ENCODE data around the gene PSAPL1.

PSAPL1 gene

GRCh38 chr4:7398104-7398423, 36.7 kb downstream of the PSAPL1 start:
- TF ChIP-seq, protein P1, sequence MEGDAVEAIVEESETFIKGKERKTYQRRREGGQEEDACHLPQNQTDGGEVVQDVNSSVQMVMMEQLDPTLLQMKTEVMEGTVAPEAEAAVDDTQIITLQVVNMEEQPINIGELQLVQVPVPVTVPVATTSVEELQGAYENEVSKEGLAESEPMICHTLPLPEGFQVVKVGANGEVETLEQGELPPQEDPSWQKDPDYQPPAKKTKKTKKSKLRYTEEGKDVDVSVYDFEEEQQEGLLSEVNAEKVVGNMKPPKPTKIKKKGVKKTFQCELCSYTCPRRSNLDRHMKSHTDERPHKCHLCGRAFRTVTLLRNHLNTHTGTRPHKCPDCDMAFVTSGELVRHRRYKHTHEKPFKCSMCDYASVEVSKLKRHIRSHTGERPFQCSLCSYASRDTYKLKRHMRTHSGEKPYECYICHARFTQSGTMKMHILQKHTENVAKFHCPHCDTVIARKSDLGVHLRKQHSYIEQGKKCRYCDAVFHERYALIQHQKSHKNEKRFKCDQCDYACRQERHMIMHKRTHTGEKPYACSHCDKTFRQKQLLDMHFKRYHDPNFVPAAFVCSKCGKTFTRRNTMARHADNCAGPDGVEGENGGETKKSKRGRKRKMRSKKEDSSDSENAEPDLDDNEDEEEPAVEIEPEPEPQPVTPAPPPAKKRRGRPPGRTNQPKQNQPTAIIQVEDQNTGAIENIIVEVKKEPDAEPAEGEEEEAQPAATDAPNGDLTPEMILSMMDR (IDR thresholded peaks at IDR 0.05; ENCODE audit: low read depth, low read length) = no peak
- DNase-seq (ENCODE audit: low read depth in 2 of 2) = peak; percentile 5 to 14
- no peak overlapping the region for H3K4me3 ChIP-seq (replicated peaks in 1 of 2; ENCODE audit: low read depth in 2 of 2, low read length in 2 of 2)

- no peak for DNase-seq (ENCODE audit: low read depth in 2 of 2)
- TF ChIP-seq, protein P1 (IDR thresholded peaks at IDR 0.05; ENCODE audit: low read depth, low read length) = no peak
Measured at GRCh38 chr4:7397206-7398103, 37.3 kb downstream of the PSAPL1 start.

GRCh38 chr4:7396186-7396910, 38.4 kb downstream of the PSAPL1 start:
- no peak for DNase-seq (ENCODE audit: low read depth in 2 of 2)
- TF ChIP-seq, protein P1 (IDR thresholded peaks at IDR 0.05; ENCODE audit: low read depth, low read length) = no peak
- no peak overlapping the region for H3K4me3 ChIP-seq (replicated peaks in 1 of 2; ENCODE audit: low read depth in 2 of 2, low read length in 2 of 2)

More at GRCh38 chr4:7397206-7398103, 37.3 kb downstream of the PSAPL1 start:
- H3K4me3 ChIP-seq (replicated peaks in 1 of 2; ENCODE audit: low read depth in 2 of 2, low read length in 2 of 2) = no peak overlapping the region

- H3K4me3 ChIP-seq (replicated peaks in 1 of 2; ENCODE audit: low read depth in 2 of 2, low read length in 2 of 2) = no peak overlapping the region
- no peak for DNase-seq (ENCODE audit: low read depth in 2 of 2)
- TF ChIP-seq, protein P1 (IDR thresholded peaks at IDR 0.05; ENCODE audit: low read depth, low read length) = no peak
Measured at GRCh38 chr4:7395645-7396044, 39.1 kb downstream of the PSAPL1 start.

- TF ChIP-seq, protein P1 (IDR thresholded peaks at IDR 0.05; ENCODE audit: low read depth, low read length) = no peak
- H3K4me3 ChIP-seq (replicated peaks in 1 of 2; ENCODE audit: low read depth in 2 of 2, low read length in 2 of 2) = no peak overlapping the region
- DNase-seq (ENCODE audit: low read depth in 2 of 2) = no peak
Measured at GRCh38 chr4:7394681-7395451, 39.9 kb downstream of the PSAPL1 start.
